Neuronal stem cell (in vitro differentiated cells): ENCODE data around the gene SLAMF8.

Experiments used
- DNase-seq: peaks from one replicate; pipeline ENCODE4 v3.0.0-alpha.2; 2013; ENCODE audit warnings: low spot score
- H2AFZ ChIP-seq: one replicate; pipeline ENCODE4 v1.6.1; 2013; ENCODE audit warnings: mild to moderate bottlenecking, low read length, inconsistent platforms
- H2AK5ac ChIP-seq: 2 replicates; pipeline ENCODE4 v1.6.1; 2013; ENCODE audit warnings: low read depth, mild to moderate bottlenecking, inconsistent platforms, low read length, moderate library complexity, mixed read lengths
- H2BK120ac ChIP-seq: 2 replicates; pipeline ENCODE4 v1.6.1; 2013; ENCODE audit warnings: low read depth, mild to moderate bottlenecking, inconsistent platforms, low read length, moderate library complexity, mixed read lengths
- H2BK12ac ChIP-seq: one replicate; pipeline ENCODE4 v1.6.1; 2013; ENCODE audit warnings: low read length, inconsistent platforms
- H2BK15ac ChIP-seq: 2 replicates; pipeline ENCODE4 v1.6.1; 2013; ENCODE audit warnings: mild to moderate bottlenecking, low read length, inconsistent platforms, mixed read lengths
- H2BK5ac ChIP-seq: one replicate; pipeline ENCODE4 v1.6.1; 2013; ENCODE audit warnings: inconsistent platforms, mild to moderate bottlenecking, low read length, moderate library complexity
- H3K14ac ChIP-seq: one replicate; pipeline ENCODE4 v1.6.1; 2013; ENCODE audit warnings: low read length, inconsistent platforms
- H3K18ac ChIP-seq: 2 replicates; pipeline ENCODE4 v1.6.1; 2013; ENCODE audit warnings: low read length, inconsistent platforms
- H3K23ac ChIP-seq: 2 replicates; pipeline ENCODE4 v1.6.1; 2013; ENCODE audit warnings: low read depth, mild to moderate bottlenecking, mixed read lengths, low read length, inconsistent platforms; ENCODE audit not compliant: poor library complexity
- H3K27ac ChIP-seq: replicated peaks from 3 replicates; pipeline ENCODE4 v1.5.1; 2013; ENCODE audit warnings: low read length, inconsistent platforms
- H3K27me3 ChIP-seq, 3 experiments: 2 replicates each; pipeline ENCODE4 v1.6.1; 2013; ENCODE audit warnings: low read length in 3 of 3, mild to moderate bottlenecking in 2 of 3, inconsistent platforms in 1 of 3, low read depth in 1 of 3, mixed read lengths in 1 of 3, moderate library complexity in 1 of 3; ENCODE audit not compliant: control insufficient read depth in 3 of 3, insufficient read depth in 3 of 3
- H3K36me3 ChIP-seq, 2 donors: replicated peaks in 1 of 2; 2 replicates each; pipeline ENCODE4 v1.6.1; 2013; ENCODE audit warnings: low read length in 2 of 2; ENCODE audit not compliant: control insufficient read depth in 2 of 2, insufficient read depth in 2 of 2
- H3K4ac ChIP-seq: 2 replicates; pipeline ENCODE4 v1.6.1; 2013; ENCODE audit warnings: inconsistent platforms, mild to moderate bottlenecking, low read length, moderate library complexity
- H3K4me1 ChIP-seq, 2 donors: 1 replicate in 1 of 2; 2 replicates in 1 of 2; pipeline ENCODE4 v1.6.1; 2013; ENCODE audit warnings: low read length in 2 of 2, low read depth in 1 of 2; ENCODE audit not compliant: control insufficient read depth in 2 of 2, insufficient read depth in 1 of 2
- H3K4me2 ChIP-seq: one replicate; pipeline ENCODE4 v1.6.1; 2013; ENCODE audit warnings: mild to moderate bottlenecking, low read length, inconsistent platforms; ENCODE audit not compliant: insufficient read depth, poor library complexity, severe bottlenecking
- H3K4me3 ChIP-seq, 2 donors: 2 replicates each; pipeline ENCODE4 v1.5.1; 2013; ENCODE audit warnings: low read length in 2 of 2, mild to moderate bottlenecking in 2 of 2, inconsistent platforms in 1 of 2, moderate library complexity in 1 of 2
- H3K79me1 ChIP-seq: one replicate; pipeline ENCODE4 v1.6.1; 2013; ENCODE audit warnings: low read depth, mild to moderate bottlenecking, inconsistent platforms, low read length, moderate library complexity
- H3K9ac ChIP-seq: one replicate; pipeline ENCODE4 v1.6.1; 2013; ENCODE audit warnings: mild to moderate bottlenecking, low read depth, low read length, inconsistent platforms; ENCODE audit not compliant: poor library complexity
- H3K9me3 ChIP-seq, 2 donors: replicated peaks in 1 of 2; 2 replicates each; pipeline versions ENCODE3 to v1.6.1; 2013; ENCODE audit warnings: low read length in 2 of 2, mild to moderate bottlenecking in 2 of 2, inconsistent platforms in 1 of 2, low read depth in 1 of 2, mixed read lengths in 1 of 2, moderate library complexity in 1 of 2; ENCODE audit not compliant: control insufficient read depth in 2 of 2, insufficient read depth in 1 of 2
- H4K8ac ChIP-seq: one replicate; pipeline ENCODE4 v1.6.1; 2013; ENCODE audit warnings: low read depth, mild to moderate bottlenecking, inconsistent platforms, low read length, moderate library complexity
- H4K91ac ChIP-seq: one replicate; pipeline ENCODE4 v1.6.1; 2013; ENCODE audit warnings: low read length, low read depth, mild to moderate bottlenecking, inconsistent platforms; ENCODE audit not compliant: poor library complexity
- WGBS, 2 donors: extraction: QIAGEN DNeasy Blood & Tissue Kit; methylation state at CpG; one replicate each; pipeline ENCODE4 v1.1.7; 2013; ENCODE audit warnings: missing lambda C conversion rate in 2 of 2, mixed read lengths in 1 of 2; ENCODE audit not compliant: insufficient read length in 2 of 2, insufficient replicate concordance in 1 of 2; ENCODE audit errors: extremely low coverage in 2 of 2; 5-methylcytosine and 5-hydroxymethylcytosine counted together

Gene SLAMF8

GRCh38 chr1:159866066-159866465 is 39.4 kb downstream of the SLAMF8 start:
- Histone ChIP-seq H3K23ac (no peak overlapping the region), H3K36me3 (no peaks in the 10 kb centered on the region), H3K4me2 (no peak overlapping the region), H3K9me3 (no peaks in the 10 kb centered on the region), H3K27me3 (peaks cover 0 to 56% (median 0%) of the 10 kb centered on the region in 3 experiments), H4K91ac (no peak overlapping the region), H3K4me3 (no peak overlapping the region), H2BK12ac (no peak overlapping the region), H2BK5ac (no peak overlapping the region), H3K79me1 (no peaks in the 10 kb centered on the region), H2AFZ (no peak overlapping the region), H2BK120ac (no peak overlapping the region), H3K4me1 (peaks cover 0 to 3% of the 10 kb centered on the region in 2 donors), H3K9ac (no peak overlapping the region), H3K18ac (no peak overlapping the region), H3K27ac (no peak overlapping the region), H2AK5ac (no peak overlapping the region), H3K4ac (no peak overlapping the region), H4K8ac (no peak overlapping the region), H2BK15ac (no peak overlapping the region), H3K14ac (no peak overlapping the region)
- WGBS, 2 donors, result no CpG with 5 or more reads among the region's 1 CpG
- DNase-seq, result no peak

GRCh38 chr1:159866905-159867663 is 40.4 kb downstream of the SLAMF8 start:
- WGBS, 2 donors, result no CpG with 5 or more reads among the region's 14 CpGs
- Histone ChIP-seq H3K14ac (no peak overlapping the region), H3K27ac (no peak overlapping the region), H2BK15ac (no peak overlapping the region), H4K91ac (no peak overlapping the region), H3K23ac (no peak overlapping the region), H3K4ac (no peak overlapping the region), H2BK12ac (no peak overlapping the region), H3K36me3 (no peaks in the 10 kb centered on the region), H3K4me2 (no peak overlapping the region), H3K79me1 (no peaks in the 10 kb centered on the region), H3K4me1 (peaks cover 0 to 3% of the 10 kb centered on the region in 2 donors), H3K9me3 (no peaks in the 10 kb centered on the region), H3K4me3 (no peak overlapping the region), H2AFZ (no peak overlapping the region), H2AK5ac (no peak overlapping the region), H4K8ac (no peak overlapping the region), H3K9ac (no peak overlapping the region), H2BK5ac (no peak overlapping the region), H2BK120ac (no peak overlapping the region), H3K18ac (no peak overlapping the region), H3K27me3 (peaks cover 0 to 55% (median 0%) of the 10 kb centered on the region in 3 experiments)
- no peak for DNase-seq

DNA sequence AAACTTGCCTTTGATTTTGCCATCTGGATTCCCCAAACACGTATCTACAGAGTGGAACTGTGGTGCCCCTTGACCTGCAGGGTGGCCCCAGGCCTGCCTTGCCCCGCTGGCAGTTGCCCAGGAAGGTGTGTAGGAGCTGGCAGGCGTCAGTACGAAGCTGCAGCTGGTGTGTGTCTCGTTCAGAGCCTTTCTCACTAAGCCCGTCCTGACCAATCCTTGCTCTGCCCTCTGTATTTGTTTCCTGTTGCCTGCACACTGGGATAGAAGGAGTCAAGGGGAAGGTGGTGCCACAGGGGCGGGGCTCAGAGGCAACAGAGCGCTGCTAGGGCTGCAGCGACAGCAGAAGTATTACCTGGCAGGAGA is 41.0 kb downstream of the SLAMF8 start:
- H3K27ac ChIP-seq, result no peak overlapping the region
- WGBS, 2 donors, result no CpG with 5 or more reads among the region's 9 CpGs
- H3K79me1 ChIP-seq, result no peaks in the 10 kb centered on the region
- no peak overlapping the region for H4K91ac ChIP-seq
- no peak overlapping the region for H4K8ac ChIP-seq
- no peak overlapping the region for H2BK120ac ChIP-seq
- peaks cover 0 to 3% of the 10 kb centered on the region in 2 donors for H3K4me1 ChIP-seq
- no peaks in the 10 kb centered on the region for H3K36me3 ChIP-seq
- no peak overlapping the region for H3K4me3 ChIP-seq
- H3K9ac ChIP-seq, result no peak overlapping the region
- no peak overlapping the region for H2AFZ ChIP-seq
- H3K4me2 ChIP-seq, result no peak overlapping the region
- H3K9me3 ChIP-seq, result no peaks in the 10 kb centered on the region
- H3K4ac ChIP-seq, result no peak overlapping the region
- no peak overlapping the region for H2AK5ac ChIP-seq
- H3K14ac ChIP-seq, result no peak overlapping the region
- H3K18ac ChIP-seq, result peak overlapping the region; percentile 20
- peaks cover 0 to 52% (median 0%) of the 10 kb centered on the region in 3 experiments for H3K27me3 ChIP-seq
- no peak for DNase-seq
- no peak overlapping the region for H2BK5ac ChIP-seq
- H2BK12ac ChIP-seq, result no peak overlapping the region
- H2BK15ac ChIP-seq, result no peak overlapping the region
- H3K23ac ChIP-seq, result no peak overlapping the region

DNA sequence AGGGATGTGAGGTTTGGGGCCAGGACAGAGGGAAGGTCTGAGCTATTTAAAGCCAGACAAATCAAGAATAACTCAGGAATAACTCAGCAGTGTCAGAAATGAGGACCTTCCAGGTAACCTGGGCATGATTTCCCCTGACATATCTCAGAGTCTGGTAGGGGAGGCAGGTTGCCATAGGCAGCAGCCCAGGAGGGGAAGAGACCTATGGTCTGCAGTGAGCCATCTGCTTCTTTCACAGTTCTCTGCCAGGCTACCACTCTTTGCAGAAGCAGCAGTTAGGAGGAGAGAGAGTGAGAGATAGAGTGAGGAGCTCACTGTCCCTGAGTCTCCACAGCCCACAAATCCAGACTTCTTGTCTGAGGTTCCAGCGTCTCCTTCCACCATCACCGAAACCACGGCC is 42.1 kb downstream of the SLAMF8 start:
- Histone ChIP-seq H3K18ac (no peak overlapping the region), H3K4me3 (no peak overlapping the region), H3K4me1 (peaks cover 0 to 3% of the 10 kb centered on the region in 2 donors), H3K14ac (no peak overlapping the region), H2BK5ac (no peak overlapping the region), H2AFZ (no peak overlapping the region), H3K79me1 (no peaks in the 10 kb centered on the region), H3K23ac (no peak overlapping the region), H3K4me2 (no peak overlapping the region), H3K27ac (no peak overlapping the region), H4K91ac (no peak overlapping the region), H2BK120ac (no peak overlapping the region), H3K27me3 (peaks cover 0 to 52% (median 0%) of the 10 kb centered on the region in 3 experiments), H4K8ac (no peak overlapping the region), H2BK12ac (no peak overlapping the region), H2AK5ac (no peak overlapping the region), H3K9ac (no peak overlapping the region), H3K36me3 (no peaks in the 10 kb centered on the region), H2BK15ac (no peak overlapping the region), H3K4ac (no peak overlapping the region), H3K9me3 (no peaks in the 10 kb centered on the region)
- DNase-seq, result no peak
- WGBS, 2 donors, result no CpG with 5 or more reads among the region's 3 CpGs
